Osteocyte (in vitro differentiated cells): ENCODE results near the gene PRKCH. TPM values are rescaled to one million over a fixed set of nuclear protein-coding genes. Genes with fewer than 3 reads are reported as not detected.
"Not testable (repeated sequence)": the region's sequence is repeated elsewhere in the genome, so short reads cannot be mapped to it uniquely, and the experiment has no call there.

Experiments
- DNase-seq: peaks from one replicate; pipeline ENCODE4 v3.0.0; 2021; ENCODE audit warnings: mixed read lengths; ENCODE audit not compliant: unreplicated experiment; ENCODE audit errors: extremely low spot score
- H3K27ac Mint-ChIP-seq: one replicate; pipeline ENCODE4 v1.8.0; 2021; ENCODE audit warnings: mild to moderate bottlenecking, mixed read lengths; ENCODE audit not compliant: unreplicated experiment
- H3K27me3 Mint-ChIP-seq: one replicate; pipeline ENCODE4 v1.8.0; 2021; ENCODE audit warnings: mixed read lengths; ENCODE audit not compliant: unreplicated experiment
- H3K36me3 Mint-ChIP-seq: one replicate; pipeline ENCODE4 v1.8.0; 2021; ENCODE audit warnings: mixed read lengths; ENCODE audit not compliant: unreplicated experiment
- H3K4me1 Mint-ChIP-seq: one replicate; pipeline ENCODE4 v1.8.0; 2021; ENCODE audit warnings: mixed read lengths; ENCODE audit not compliant: unreplicated experiment
- H3K4me3 Mint-ChIP-seq: one replicate; pipeline ENCODE4 v1.8.0; 2021; ENCODE audit warnings: mild to moderate bottlenecking, moderate library complexity, mixed read lengths; ENCODE audit not compliant: unreplicated experiment
- H3K9me3 Mint-ChIP-seq: one replicate; pipeline ENCODE4 v1.8.0; 2021; ENCODE audit warnings: mixed read lengths; ENCODE audit not compliant: unreplicated experiment
- CTCF ChIP-seq: fragments of 200-600 bp; sonication (generic); IDR thresholded peaks from 2 replicates; pipeline ENCODE4 v1.5.0; 2021; ENCODE audit warnings: antibody characterized with exemption, mild to moderate bottlenecking, moderate library complexity
- total RNA-seq: library from RNA; stranded (reverse); gene quantifications from 2 replicates; pipeline ENCODE4 v1.2.1, GENCODE V29; 2021

Gene PRKCH
- total RNA-seq, 1 donor from 2014 or later: 10.6 TPM

GRCh38 chr14:61460718-61461611, 139.6 kb downstream of the PRKCH start:
- H3K9me3 Mint-ChIP-seq: peaks cover 6% of the 10 kb centered on the region
- no peaks in the 10 kb centered on the region for H3K27me3 Mint-ChIP-seq
- DNase-seq: no peak
- H3K36me3 Mint-ChIP-seq: peaks cover 10% of the 10 kb centered on the region
- no peak overlapping the region for H3K4me3 Mint-ChIP-seq
- no peak overlapping the region for H3K27ac Mint-ChIP-seq
- TF ChIP-seq CTCF: no peak
- peaks cover 18% of the 10 kb centered on the region for H3K4me1 Mint-ChIP-seq

GRCh38 chr14:61461808-61462275, 140.5 kb downstream of the PRKCH start:
- Mint-ChIP-seq H3K4me1 (peaks cover 24% of the 10 kb centered on the region), H3K36me3 (peaks cover 10% of the 10 kb centered on the region), H3K27me3 (no peaks in the 10 kb centered on the region), H3K9me3 (peaks cover 6% of the 10 kb centered on the region), H3K4me3 (no peak overlapping the region), H3K27ac (no peak overlapping the region)
- TF ChIP-seq CTCF: peak; percentile 72
- DNase-seq: no peak

- H3K27me3 Mint-ChIP-seq: no peaks in the 10 kb centered on the region
- no peak overlapping the region for H3K4me3 Mint-ChIP-seq
- H3K36me3 Mint-ChIP-seq: peaks cover 8% of the 10 kb centered on the region
- TF ChIP-seq CTCF: no peak
- DNase-seq: no peak
- peak overlapping the region; percentile 29 for H3K27ac Mint-ChIP-seq
- H3K9me3 Mint-ChIP-seq: peaks cover 6% of the 10 kb centered on the region
- H3K4me1 Mint-ChIP-seq: peaks cover 24% of the 10 kb centered on the region
Observed at GRCh38 chr14:61462566-61463193, 141.3 kb downstream of the PRKCH start.

- Mint-ChIP-seq H3K27me3 (no peaks in the 10 kb centered on the region), H3K27ac (no peak overlapping the region), H3K4me3 (no peak overlapping the region), H3K9me3 (peaks cover 6% of the 10 kb centered on the region), H3K36me3 (peaks cover 8% of the 10 kb centered on the region), H3K4me1 (peaks cover 24% of the 10 kb centered on the region)
- TF ChIP-seq CTCF: no peak
- DNase-seq: no peak
Observed at GRCh38 chr14:61463664-61464285, 142.4 kb downstream of the PRKCH start.

- H3K36me3 Mint-ChIP-seq, H3K27me3 Mint-ChIP-seq, H3K27ac Mint-ChIP-seq, H3K9me3 Mint-ChIP-seq, DNase-seq, H3K4me3 Mint-ChIP-seq: not testable (repeated sequence)
- peaks cover 26% of the 10 kb centered on the region for H3K4me1 Mint-ChIP-seq
Observed at GRCh38 chr14:61464539-61465320, 143.4 kb downstream of the PRKCH start.
